Measurements from ENCODE around the gene CALCR.
"Not testable (repeated sequence)": the region's sequence is repeated elsewhere in the genome, so short reads cannot be mapped to it uniquely, and the experiment has no call there.

Gene CALCR

DNA sequence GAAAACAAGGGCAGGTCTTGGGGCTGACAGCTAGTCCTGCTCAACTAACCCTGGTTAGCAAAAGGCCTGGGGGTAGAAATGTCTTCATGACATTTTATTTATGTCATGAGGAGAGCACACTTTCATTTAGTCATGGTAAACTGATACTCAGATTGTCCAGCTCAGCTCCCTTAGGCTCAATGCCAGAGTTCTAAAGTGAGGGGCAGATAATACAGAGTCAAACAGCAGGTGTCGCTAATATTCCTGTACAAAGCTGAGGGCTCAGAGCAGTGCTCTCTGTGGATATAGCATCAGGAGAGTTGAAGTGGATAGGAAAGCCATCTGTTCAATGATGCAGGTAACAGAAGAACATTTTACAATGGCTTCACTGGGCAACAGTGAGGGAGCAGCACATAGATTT lies 26.8 kb upstream of the CALCR start:
- Histone ChIP-seq H3K36me3 (no peaks in the 10 kb centered on the region), H3K27ac (no peak overlapping the region), H3K4me3 (ENCODE audit: low read depth, low read length) (no peak overlapping the region), H3K9me3 (ENCODE audit: severe bottlenecking) (no peaks in the 10 kb centered on the region), H3K27me3 (ENCODE audit: insufficient read depth, low read depth, severe bottlenecking) (no peaks in the 10 kb centered on the region)
- TF ChIP-seq, protein P1, sequence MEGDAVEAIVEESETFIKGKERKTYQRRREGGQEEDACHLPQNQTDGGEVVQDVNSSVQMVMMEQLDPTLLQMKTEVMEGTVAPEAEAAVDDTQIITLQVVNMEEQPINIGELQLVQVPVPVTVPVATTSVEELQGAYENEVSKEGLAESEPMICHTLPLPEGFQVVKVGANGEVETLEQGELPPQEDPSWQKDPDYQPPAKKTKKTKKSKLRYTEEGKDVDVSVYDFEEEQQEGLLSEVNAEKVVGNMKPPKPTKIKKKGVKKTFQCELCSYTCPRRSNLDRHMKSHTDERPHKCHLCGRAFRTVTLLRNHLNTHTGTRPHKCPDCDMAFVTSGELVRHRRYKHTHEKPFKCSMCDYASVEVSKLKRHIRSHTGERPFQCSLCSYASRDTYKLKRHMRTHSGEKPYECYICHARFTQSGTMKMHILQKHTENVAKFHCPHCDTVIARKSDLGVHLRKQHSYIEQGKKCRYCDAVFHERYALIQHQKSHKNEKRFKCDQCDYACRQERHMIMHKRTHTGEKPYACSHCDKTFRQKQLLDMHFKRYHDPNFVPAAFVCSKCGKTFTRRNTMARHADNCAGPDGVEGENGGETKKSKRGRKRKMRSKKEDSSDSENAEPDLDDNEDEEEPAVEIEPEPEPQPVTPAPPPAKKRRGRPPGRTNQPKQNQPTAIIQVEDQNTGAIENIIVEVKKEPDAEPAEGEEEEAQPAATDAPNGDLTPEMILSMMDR (IDR thresholded peaks at IDR 0.05; ENCODE audit: low read depth, low read length) = peak; percentile 42; the same call in 1 of the 2 replicates
- DNase-seq = peak; percentile 23

DNA sequence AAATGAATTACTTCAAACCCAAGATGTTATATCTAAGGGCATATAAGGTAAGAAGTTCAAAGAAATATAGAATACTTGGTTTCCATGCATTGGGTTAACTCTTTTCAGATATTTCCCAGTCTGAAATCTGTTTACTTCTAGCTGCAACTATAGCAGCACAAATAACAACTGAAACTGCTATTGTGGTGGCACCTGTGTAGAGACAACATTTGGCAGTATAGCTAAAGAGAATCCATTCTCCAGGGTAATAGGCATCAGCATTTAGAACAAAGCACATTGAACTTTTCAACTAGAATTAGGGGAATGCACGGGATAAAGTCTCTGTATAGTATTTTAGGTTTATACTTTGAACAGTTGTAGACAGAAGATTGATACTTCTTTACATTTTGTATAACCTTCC lies 19.7 kb upstream of the CALCR start:
- TF ChIP-seq, protein P1 (IDR thresholded peaks at IDR 0.05; ENCODE audit: low read depth, low read length) = no peak
- Histone ChIP-seq H3K27ac (no peak overlapping the region), H3K9me3 (ENCODE audit: severe bottlenecking) (no peaks in the 10 kb centered on the region), H3K36me3 (no peaks in the 10 kb centered on the region), H3K27me3 (ENCODE audit: insufficient read depth, low read depth, severe bottlenecking) (no peaks in the 10 kb centered on the region), H3K4me3 (ENCODE audit: low read depth, low read length) (no peak overlapping the region)
- DNase-seq = no peak

DNA sequence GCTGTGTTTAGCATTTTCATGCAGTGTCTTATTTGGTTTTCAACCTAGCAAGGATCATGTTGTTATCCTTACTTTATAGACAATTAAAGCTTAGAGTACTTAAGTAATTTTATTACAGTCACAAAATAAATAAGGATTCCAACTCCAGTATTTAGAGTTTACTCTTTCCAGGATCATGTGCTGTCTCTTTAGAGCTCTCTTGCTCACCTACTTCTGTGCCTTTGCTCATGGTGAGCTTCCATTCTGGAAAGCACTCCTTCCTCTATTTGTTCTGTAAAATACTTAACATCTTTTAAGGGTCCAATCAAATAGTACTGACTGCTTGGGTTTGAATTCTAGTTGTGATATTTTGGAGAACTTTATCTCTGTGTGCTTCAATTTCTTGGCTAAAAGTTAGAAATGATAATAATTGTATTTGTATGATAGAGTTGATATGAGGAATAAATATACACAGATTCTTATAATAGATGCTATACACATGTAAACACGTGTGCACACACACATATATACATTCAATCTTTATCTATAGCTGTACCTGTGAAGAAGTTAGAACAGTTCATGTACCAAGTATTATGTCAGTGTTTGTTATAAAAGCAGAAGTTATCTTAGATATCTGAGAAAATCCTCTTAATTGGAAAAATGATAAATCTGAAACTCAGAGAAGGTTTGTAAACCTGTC lies 18.2 kb upstream of the CALCR start:
- H3K36me3 ChIP-seq = no peaks in the 10 kb centered on the region
- DNase-seq = no peak
- H3K9me3 ChIP-seq (ENCODE audit: severe bottlenecking) = no peaks in the 10 kb centered on the region
- H3K4me3 ChIP-seq (ENCODE audit: low read depth, low read length) = no peak overlapping the region
- no peak overlapping the region for H3K27ac ChIP-seq
- TF ChIP-seq, protein P1 (IDR thresholded peaks at IDR 0.05; ENCODE audit: low read depth, low read length) = no peak
- no peaks in the 10 kb centered on the region for H3K27me3 ChIP-seq (ENCODE audit: insufficient read depth, low read depth, severe bottlenecking)

DNA sequence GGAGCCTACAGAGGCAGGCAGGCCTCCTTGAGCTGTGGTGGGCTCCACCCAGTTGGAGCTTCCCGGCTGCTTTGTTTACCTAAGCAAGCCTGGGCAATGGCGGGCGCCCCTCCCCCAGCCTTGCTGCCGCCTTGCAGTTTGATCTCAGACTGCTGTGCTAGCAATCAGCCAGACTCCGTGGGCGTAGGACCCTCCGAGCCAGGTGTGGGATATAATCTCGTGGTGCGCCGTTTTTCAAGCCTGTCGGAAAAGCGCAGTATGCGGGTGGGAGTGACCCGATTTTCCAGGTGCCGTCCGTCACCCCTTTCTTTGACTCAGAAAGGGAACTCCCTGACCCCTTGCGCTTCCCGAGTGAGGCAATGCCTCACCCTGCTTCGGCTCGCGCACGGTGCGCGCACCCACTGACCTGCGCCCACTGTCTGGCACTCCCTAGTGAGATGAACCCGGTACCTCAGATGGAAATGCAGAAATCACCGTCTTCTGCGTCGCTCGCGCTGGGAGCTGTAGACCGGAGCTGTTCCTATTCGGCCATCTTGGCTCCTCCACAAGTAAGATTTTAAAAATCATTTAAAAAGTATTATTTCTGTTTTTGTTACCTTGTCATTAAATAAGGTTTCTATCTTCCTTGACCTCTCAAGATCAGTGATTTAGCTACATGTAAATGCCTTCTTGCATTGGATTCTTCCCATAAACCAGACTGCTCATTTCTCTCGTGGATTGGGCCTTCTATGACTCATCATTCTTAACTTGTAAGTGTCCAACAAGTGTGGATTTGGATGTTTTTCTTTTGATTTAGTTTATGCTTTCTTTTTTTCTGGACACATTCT lies 16.9 kb upstream of the CALCR start:
- not testable (repeated sequence) for H3K4me3 ChIP-seq (ENCODE audit: low read depth, low read length); DNase-seq; H3K27me3 ChIP-seq (ENCODE audit: insufficient read depth, low read depth, severe bottlenecking); H3K27ac ChIP-seq; H3K9me3 ChIP-seq (ENCODE audit: severe bottlenecking); H3K36me3 ChIP-seq

DNA sequence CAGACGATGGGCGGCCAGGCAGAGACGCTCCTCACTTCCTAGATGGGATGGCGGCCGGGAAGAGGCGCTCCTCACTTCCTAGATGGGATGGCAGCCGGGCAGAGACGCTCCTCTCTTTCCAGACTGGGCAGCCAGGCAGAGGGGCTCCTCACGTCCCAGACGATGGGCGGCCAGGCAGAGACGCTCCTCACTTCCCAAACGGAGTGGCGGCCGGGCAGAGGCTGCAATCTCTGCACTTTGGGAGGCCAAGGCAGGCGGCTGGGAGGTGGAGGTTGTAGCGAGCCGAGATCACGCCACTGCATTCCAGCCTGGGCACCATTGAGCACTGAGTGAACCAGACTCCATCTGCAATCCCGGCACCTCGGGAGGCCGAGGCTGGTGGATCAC lies 11.9 kb upstream of the CALCR start:
- not testable (repeated sequence) for DNase-seq; H3K27ac ChIP-seq; H3K9me3 ChIP-seq (ENCODE audit: severe bottlenecking); H3K36me3 ChIP-seq; H3K4me3 ChIP-seq (ENCODE audit: low read depth, low read length); H3K27me3 ChIP-seq (ENCODE audit: insufficient read depth, low read depth, severe bottlenecking)

DNA sequence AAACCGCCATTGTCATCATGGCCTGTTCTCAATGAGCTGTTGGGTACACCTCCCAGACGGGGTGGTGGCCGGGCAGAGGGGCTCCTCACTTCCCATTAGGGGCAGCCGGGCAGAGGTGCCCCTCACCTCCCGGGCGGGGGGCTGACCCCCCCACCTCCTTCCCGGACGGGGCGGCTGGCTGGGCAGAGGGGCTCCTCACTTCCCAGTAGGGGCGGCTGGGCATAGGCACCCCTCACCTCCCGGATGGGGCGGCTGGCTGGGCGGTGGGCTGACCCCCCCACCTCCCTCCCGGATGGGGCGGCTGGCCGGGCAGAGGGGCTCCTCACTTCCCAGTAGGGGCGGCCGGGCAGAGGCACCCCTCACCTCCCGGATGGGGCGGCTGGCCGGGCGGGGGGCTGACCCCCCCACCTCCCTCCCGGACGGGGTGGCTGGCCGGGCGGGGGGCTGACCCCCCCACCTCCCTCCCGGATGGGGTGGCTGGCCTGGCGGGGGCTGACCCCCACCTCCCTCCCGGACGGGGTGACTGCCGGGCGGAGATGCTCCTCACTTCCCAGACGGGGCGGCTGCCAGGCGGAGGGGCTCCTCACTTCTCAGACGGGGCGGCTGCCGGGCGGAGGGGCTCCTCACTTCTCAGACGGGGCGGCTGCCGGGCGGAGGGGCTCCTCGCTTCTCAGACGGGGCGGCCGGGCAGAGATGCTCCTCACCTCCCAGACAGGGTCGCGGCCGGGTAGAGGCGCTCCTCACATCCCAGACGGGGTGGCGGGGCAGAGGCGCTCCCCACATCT lies 11.4 kb upstream of the CALCR start:
- not testable (repeated sequence) for H3K27me3 ChIP-seq (ENCODE audit: insufficient read depth, low read depth, severe bottlenecking); H3K27ac ChIP-seq; H3K9me3 ChIP-seq (ENCODE audit: severe bottlenecking); H3K36me3 ChIP-seq; DNase-seq; H3K4me3 ChIP-seq (ENCODE audit: low read depth, low read length)

DNA sequence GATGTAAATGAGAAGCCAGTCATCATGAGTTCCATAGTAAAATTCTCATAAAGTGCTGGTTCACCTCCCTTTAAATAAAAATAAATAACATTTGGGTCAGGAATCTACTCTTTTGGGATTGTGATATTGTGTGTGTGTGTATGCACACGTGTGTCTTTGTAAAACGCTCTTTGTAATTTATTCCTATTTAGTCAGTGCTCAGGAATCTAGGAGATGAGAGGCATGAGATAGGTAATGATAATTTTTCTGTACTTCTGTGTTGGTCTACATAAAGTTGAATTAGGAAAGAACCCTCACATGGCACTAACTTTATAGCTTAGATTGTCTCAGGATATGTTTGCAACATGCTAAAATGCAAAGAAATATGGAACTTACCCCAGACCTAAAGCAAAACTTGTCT lies 4.9 kb upstream of the CALCR start:
- TF ChIP-seq, protein P1 (IDR thresholded peaks at IDR 0.05; ENCODE audit: low read depth, low read length) = no peak
- no peak overlapping the region for H3K4me3 ChIP-seq (ENCODE audit: low read depth, low read length)
- H3K36me3 ChIP-seq = no peaks in the 10 kb centered on the region
- H3K9me3 ChIP-seq (ENCODE audit: severe bottlenecking) = no peaks in the 10 kb centered on the region
- no peak overlapping the region for H3K27ac ChIP-seq
- DNase-seq = no peak
- no peaks in the 10 kb centered on the region for H3K27me3 ChIP-seq (ENCODE audit: insufficient read depth, low read depth, severe bottlenecking)

Data from WERI-Rb-1 (cell line).